Body of pancreas (tissue), 4 donors: Measurements from ENCODE around the gene DAB1. TPM values are rescaled to one million over a fixed set of nuclear protein-coding genes. Genes with fewer than 3 reads are reported as not detected.

ENCODE experiments used
- ATAC-seq: fragments of 150-250 bp; one replicate; pipeline ENCODE4 v1.9.1; 2016
- DNase-seq, 4 donors: peaks; one replicate each; pipeline ENCODE4 v3.0.0-alpha.2; 2019
- H3K27ac ChIP-seq, 4 donors: fragments of 200-600 bp; sonication (generic); 1 replicate in 3 of 4; 2 replicates in 1 of 4; pipeline versions ENCODE4 v1.5.1 to v1.6.1; 2016 to 2019; ENCODE audit warnings: mild to moderate bottlenecking in 1 of 4, mixed read lengths in 1 of 4, moderate library complexity in 1 of 4
- H3K27me3 ChIP-seq, 2 donors: fragments of 200-600 bp; sonication (generic); one replicate each; pipeline ENCODE4 v1.6.0; 2016; ENCODE audit warnings: mild to moderate bottlenecking in 1 of 2
- H3K36me3 ChIP-seq, 2 donors: fragments of 200-600 bp; sonication (generic); replicated peaks in 1 of 2; 2 replicates each; pipeline ENCODE4 v1.5.1; 2016; ENCODE audit warnings: low read depth in 2 of 2; ENCODE audit not compliant: insufficient read depth in 1 of 2
- H3K4me1 ChIP-seq: fragments of 200-600 bp; sonication (generic); one replicate; pipeline ENCODE4 v1.6.0; 2016
- H3K4me3 ChIP-seq, 2 donors: fragments of 200-600 bp; sonication (generic); 1 replicate in 1 of 2; 2 replicates in 1 of 2; pipeline ENCODE4 v1.5.1; 2016 to 2019
- H3K9me3 ChIP-seq, 3 donors: fragments of 200-600 bp; sonication (generic); 1 replicate in 2 of 3; 2 replicates in 1 of 3; pipeline ENCODE4 v1.5.1; 2016
- CTCF ChIP-seq, 7 experiments: fragments of 450-650 bp in 4 of 7; fragments of 200-600 bp in 3 of 7; sonication (generic) in 3 of 7; IDR thresholded peaks; one replicate each; pipeline ENCODE4 v1.5.1; 2016 to 2019; ENCODE audit warnings: antibody characterized with exemption in 7 of 7
- POLR2A ChIP-seq, 3 donors: fragments of 450-650 bp; IDR thresholded peaks; one replicate each; pipeline ENCODE4 v1.6.1; 2016; ENCODE audit warnings: antibody characterized with exemption in 3 of 3, mild to moderate bottlenecking in 2 of 3
- WGBS, 2 donors: methylation state at CpG; one replicate each; pipeline ENCODE4 v1.1.5; 2017; 5-methylcytosine and 5-hydroxymethylcytosine counted together
- intact Hi-C: fragments of 100-400 bp; cut with DNase I; formaldehyde crosslinking; loops from one replicate; pipeline ENCODE4 v1.15.1; 2023
- total RNA-seq, 2 donors: library from RNA; depleted of rRNA; stranded (reverse); fragments of >200 nt; gene quantifications; one replicate each; pipeline ENCODE4 v1.1.0, GENCODE V29; 2016

The DAB1 gene
- total RNA-seq, 2 donors from 2014 or later, result under 0.01 TPM; not detected in 1

- Histone ChIP-seq H3K9me3 (no peaks in the 10 kb centered on the region), H3K36me3 (no peaks in the 10 kb centered on the region), H3K4me1 (no peaks in the 10 kb centered on the region), H3K27ac (no peak overlapping the region), H3K27me3 (no peaks in the 10 kb centered on the region), H3K4me3 (no peak overlapping the region)
- WGBS, 2 donors, result 89 to 91% methylated on average over 2 of the region's 2 CpGs
- ATAC-seq (no peak), DNase-seq (no peak)
- intact Hi-C loops, result no loop called here
- no peak for TF ChIP-seq CTCF (IDR thresholded peaks at IDR 0.05)
- TF ChIP-seq POLR2A (IDR thresholded peaks at IDR 0.05), result no peak
Measured at GRCh38 chr1:57406428-57406970, 17.4 kb downstream of the DAB1 start.

- Histone ChIP-seq H3K36me3 (no peaks in the 10 kb centered on the region), H3K4me1 (peaks cover 6% of the 10 kb centered on the region), H3K9me3 (no peaks in the 10 kb centered on the region), H3K27ac (no peak overlapping the region), H3K27me3 (no peaks in the 10 kb centered on the region), H3K4me3 (no peak overlapping the region)
- 67% methylated on average over 3 of the region's 3 CpGs for WGBS, 2 donors
- intact Hi-C loops, result no loop called here
- no peak for DNase-seq
- no peak for TF ChIP-seq POLR2A (IDR thresholded peaks at IDR 0.05)
- TF ChIP-seq CTCF (IDR thresholded peaks at IDR 0.05), result no peak
- ATAC-seq, result no peak
Measured at GRCh38 chr1:57404884-57405283, 19.0 kb downstream of the DAB1 start.

GRCh38 chr1:57403201-57403600 is 20.7 kb downstream of the DAB1 start:
- Histone ChIP-seq H3K27me3 (no peaks in the 10 kb centered on the region), H3K4me3 (no peak overlapping the region), H3K4me1 (peaks cover 8% of the 10 kb centered on the region), H3K27ac (no peak overlapping the region), H3K36me3 (no peaks in the 10 kb centered on the region), H3K9me3 (no peaks in the 10 kb centered on the region)
- TF ChIP-seq POLR2A (IDR thresholded peaks at IDR 0.05), result no peak
- no peak for TF ChIP-seq CTCF (IDR thresholded peaks at IDR 0.05)
- DNase-seq (no peak), ATAC-seq (no peak)
- intact Hi-C loops, result no loop called here
- WGBS, 2 donors, result 71 to 100% methylated on average over 1 of the region's 1 CpG

GRCh38 chr1:57401671-57402070 is 22.2 kb downstream of the DAB1 start:
- TF ChIP-seq POLR2A (IDR thresholded peaks at IDR 0.05), result no peak
- no peak for TF ChIP-seq CTCF (IDR thresholded peaks at IDR 0.05)
- ATAC-seq (no peak), DNase-seq (no peak)
- H3K27ac ChIP-seq, result no peak overlapping the region
- H3K4me1 ChIP-seq, result peaks cover 8% of the 10 kb centered on the region
- 57 to 65% methylated on average over 1 of the region's 1 CpG for WGBS, 2 donors
- no peaks in the 10 kb centered on the region for H3K36me3 ChIP-seq
- no peaks in the 10 kb centered on the region for H3K27me3 ChIP-seq
- no peak overlapping the region for H3K4me3 ChIP-seq
- intact Hi-C loops, result no loop called here
- H3K9me3 ChIP-seq, result no peaks in the 10 kb centered on the region

- H3K9me3 ChIP-seq, result no peaks in the 10 kb centered on the region
- no peak overlapping the region for H3K4me3 ChIP-seq
- no peaks in the 10 kb centered on the region for H3K27me3 ChIP-seq
- DNase-seq (no peak), ATAC-seq (no peak)
- H3K27ac ChIP-seq, result no peak overlapping the region
- H3K36me3 ChIP-seq, result no peaks in the 10 kb centered on the region
- intact Hi-C loops, result no loop called here
- peaks cover 8% of the 10 kb centered on the region for H3K4me1 ChIP-seq
- WGBS, 2 donors, result 18 to 24% methylated on average over 5 of the region's 5 CpGs
- no peak for TF ChIP-seq POLR2A (IDR thresholded peaks at IDR 0.05)
- no peak for TF ChIP-seq CTCF (IDR thresholded peaks at IDR 0.05)
Measured at GRCh38 chr1:57400048-57400447, 23.8 kb downstream of the DAB1 start.
